Measurements from ENCODE around the gene KIT.

Gene KIT

GRCh38 chr4:54643958-54644751, 13.6 kb upstream of the KIT start:
- Histone ChIP-seq H3K36me3 (ENCODE audit: control insufficient read depth in 1 of 2, insufficient read depth in 2 of 2, low read length in 2 of 2) (no peaks in the 10 kb centered on the region), H3K27ac (ENCODE audit: low read length) (no peak overlapping the region), H3K4me3 (ENCODE audit: low read depth in 1 of 2, low read length in 2 of 2) (no peak overlapping the region), H3K4me1 (ENCODE audit: control insufficient read depth in 1 of 2, insufficient read depth in 2 of 2, low read length in 2 of 2) (no peaks in the 10 kb centered on the region), H3K9me3 (ENCODE audit: control insufficient read depth in 1 of 2, low read length in 2 of 2) (no peaks in the 10 kb centered on the region), H3K27me3 (ENCODE audit: low read depth, low read length) (no peaks in the 10 kb centered on the region)

- no peaks in the 10 kb centered on the region for H3K36me3 ChIP-seq (ENCODE audit: control insufficient read depth in 1 of 2, insufficient read depth in 2 of 2, low read length in 2 of 2)
- H3K4me3 ChIP-seq (ENCODE audit: low read depth in 1 of 2, low read length in 2 of 2), result no peak overlapping the region
- H3K27me3 ChIP-seq (ENCODE audit: low read depth, low read length), result no peaks in the 10 kb centered on the region
- no peaks in the 10 kb centered on the region for H3K9me3 ChIP-seq (ENCODE audit: control insufficient read depth in 1 of 2, low read length in 2 of 2)
- H3K4me1 ChIP-seq (ENCODE audit: control insufficient read depth in 1 of 2, insufficient read depth in 2 of 2, low read length in 2 of 2), result no peaks in the 10 kb centered on the region
- no peak overlapping the region for H3K27ac ChIP-seq (ENCODE audit: low read length)
Observed at GRCh38 chr4:54645830-54646229, 11.9 kb upstream of the KIT start.

- Histone ChIP-seq H3K4me1 (ENCODE audit: control insufficient read depth in 1 of 2, insufficient read depth in 2 of 2, low read length in 2 of 2) (no peaks in the 10 kb centered on the region), H3K27ac (ENCODE audit: low read length) (no peak overlapping the region), H3K36me3 (ENCODE audit: control insufficient read depth in 1 of 2, insufficient read depth in 2 of 2, low read length in 2 of 2) (no peaks in the 10 kb centered on the region), H3K27me3 (ENCODE audit: low read depth, low read length) (no peaks in the 10 kb centered on the region), H3K9me3 (ENCODE audit: control insufficient read depth in 1 of 2, low read length in 2 of 2) (no peaks in the 10 kb centered on the region), H3K4me3 (ENCODE audit: low read depth in 1 of 2, low read length in 2 of 2) (no peak overlapping the region)
Observed at GRCh38 chr4:54647070-54647469, 10.7 kb upstream of the KIT start.

GRCh38 chr4:54651050-54651449, 6.7 kb upstream of the KIT start:
- no peaks in the 10 kb centered on the region for H3K36me3 ChIP-seq (ENCODE audit: control insufficient read depth in 1 of 2, insufficient read depth in 2 of 2, low read length in 2 of 2)
- no peak overlapping the region for H3K4me3 ChIP-seq (ENCODE audit: low read depth in 1 of 2, low read length in 2 of 2)
- H3K27ac ChIP-seq (ENCODE audit: low read length), result no peak overlapping the region
- no peaks in the 10 kb centered on the region for H3K4me1 ChIP-seq (ENCODE audit: control insufficient read depth in 1 of 2, insufficient read depth in 2 of 2, low read length in 2 of 2)
- H3K9me3 ChIP-seq (ENCODE audit: control insufficient read depth in 1 of 2, low read length in 2 of 2), result no peaks in the 10 kb centered on the region
- no peaks in the 10 kb centered on the region for H3K27me3 ChIP-seq (ENCODE audit: low read depth, low read length)

- Histone ChIP-seq H3K36me3 (ENCODE audit: control insufficient read depth in 1 of 2, insufficient read depth in 2 of 2, low read length in 2 of 2) (no peaks in the 10 kb centered on the region), H3K4me3 (ENCODE audit: low read depth in 1 of 2, low read length in 2 of 2) (no peak overlapping the region), H3K9me3 (ENCODE audit: control insufficient read depth in 1 of 2, low read length in 2 of 2) (no peaks in the 10 kb centered on the region), H3K27me3 (ENCODE audit: low read depth, low read length) (peaks cover 16% of the 10 kb centered on the region), H3K4me1 (ENCODE audit: control insufficient read depth in 1 of 2, insufficient read depth in 2 of 2, low read length in 2 of 2) (peaks cover 0 to 27% of the 10 kb centered on the region in 2 donors), H3K27ac (ENCODE audit: low read length) (no peak overlapping the region)
Observed at GRCh38 chr4:54654753-54655152, 3.0 kb upstream of the KIT start.

- H3K4me1 ChIP-seq (ENCODE audit: control insufficient read depth in 1 of 2, insufficient read depth in 2 of 2, low read length in 2 of 2), result peaks cover 0 to 31% of the 10 kb centered on the region in 2 donors
- H3K4me3 ChIP-seq (ENCODE audit: low read depth in 1 of 2, low read length in 2 of 2), result peak overlapping the region; percentile 60 to 85
- H3K27me3 ChIP-seq (ENCODE audit: low read depth, low read length), result peaks cover 23% of the 10 kb centered on the region
- H3K36me3 ChIP-seq (ENCODE audit: control insufficient read depth in 1 of 2, insufficient read depth in 2 of 2, low read length in 2 of 2), result no peaks in the 10 kb centered on the region
- no peaks in the 10 kb centered on the region for H3K9me3 ChIP-seq (ENCODE audit: control insufficient read depth in 1 of 2, low read length in 2 of 2)
- no peak overlapping the region for H3K27ac ChIP-seq (ENCODE audit: low read length)
Observed at GRCh38 chr4:54657185-54657550, 589 bp upstream of the KIT start.

GRCh38 chr4:54658252-54659093, 716 bp downstream of the KIT start:
- H3K36me3 ChIP-seq (ENCODE audit: control insufficient read depth in 1 of 2, insufficient read depth in 2 of 2, low read length in 2 of 2), result no peaks in the 10 kb centered on the region
- peaks cover 23% of the 10 kb centered on the region for H3K27me3 ChIP-seq (ENCODE audit: low read depth, low read length)
- H3K9me3 ChIP-seq (ENCODE audit: control insufficient read depth in 1 of 2, low read length in 2 of 2), result no peaks in the 10 kb centered on the region
- no peak overlapping the region for H3K27ac ChIP-seq (ENCODE audit: low read length)
- peaks cover 0 to 31% of the 10 kb centered on the region in 2 donors for H3K4me1 ChIP-seq (ENCODE audit: control insufficient read depth in 1 of 2, insufficient read depth in 2 of 2, low read length in 2 of 2)
- H3K4me3 ChIP-seq (ENCODE audit: low read depth in 1 of 2, low read length in 2 of 2), result peak overlapping the region; percentile 60 to 85

- no peak overlapping the region for H3K27ac ChIP-seq (ENCODE audit: low read length)
- H3K9me3 ChIP-seq (ENCODE audit: control insufficient read depth in 1 of 2, low read length in 2 of 2), result no peaks in the 10 kb centered on the region
- no peaks in the 10 kb centered on the region for H3K36me3 ChIP-seq (ENCODE audit: control insufficient read depth in 1 of 2, insufficient read depth in 2 of 2, low read length in 2 of 2)
- H3K4me1 ChIP-seq (ENCODE audit: control insufficient read depth in 1 of 2, insufficient read depth in 2 of 2, low read length in 2 of 2), result peaks cover 0 to 31% of the 10 kb centered on the region in 2 donors
- H3K27me3 ChIP-seq (ENCODE audit: low read depth, low read length), result peaks cover 23% of the 10 kb centered on the region
- H3K4me3 ChIP-seq (ENCODE audit: low read depth in 1 of 2, low read length in 2 of 2), result peak overlapping the region; percentile 60 to 85
Observed at GRCh38 chr4:54659313-54659712, 1.6 kb downstream of the KIT start.

- peaks cover 23% of the 10 kb centered on the region for H3K27me3 ChIP-seq (ENCODE audit: low read depth, low read length)
- no peaks in the 10 kb centered on the region for H3K9me3 ChIP-seq (ENCODE audit: control insufficient read depth in 1 of 2, low read length in 2 of 2)
- no peak overlapping the region for H3K27ac ChIP-seq (ENCODE audit: low read length)
- H3K36me3 ChIP-seq (ENCODE audit: control insufficient read depth in 1 of 2, insufficient read depth in 2 of 2, low read length in 2 of 2), result no peaks in the 10 kb centered on the region
- peaks cover 0 to 31% of the 10 kb centered on the region in 2 donors for H3K4me1 ChIP-seq (ENCODE audit: control insufficient read depth in 1 of 2, insufficient read depth in 2 of 2, low read length in 2 of 2)
- peak overlapping the region; percentile 60 to 85 for H3K4me3 ChIP-seq (ENCODE audit: low read depth in 1 of 2, low read length in 2 of 2)
Observed at GRCh38 chr4:54659749-54660535, 2.2 kb downstream of the KIT start.

GRCh38 chr4:54660591-54660990, 2.8 kb downstream of the KIT start:
- H3K27me3 ChIP-seq (ENCODE audit: low read depth, low read length), result peaks cover 23% of the 10 kb centered on the region
- H3K4me3 ChIP-seq (ENCODE audit: low read depth in 1 of 2, low read length in 2 of 2), result no peak overlapping the region
- no peaks in the 10 kb centered on the region for H3K9me3 ChIP-seq (ENCODE audit: control insufficient read depth in 1 of 2, low read length in 2 of 2)
- no peaks in the 10 kb centered on the region for H3K36me3 ChIP-seq (ENCODE audit: control insufficient read depth in 1 of 2, insufficient read depth in 2 of 2, low read length in 2 of 2)
- no peak overlapping the region for H3K27ac ChIP-seq (ENCODE audit: low read length)
- H3K4me1 ChIP-seq (ENCODE audit: control insufficient read depth in 1 of 2, insufficient read depth in 2 of 2, low read length in 2 of 2), result peaks cover 0 to 31% of the 10 kb centered on the region in 2 donors

- no peaks in the 10 kb centered on the region for H3K9me3 ChIP-seq (ENCODE audit: control insufficient read depth in 1 of 2, low read length in 2 of 2)
- peaks cover 0 to 31% of the 10 kb centered on the region in 2 donors for H3K4me1 ChIP-seq (ENCODE audit: control insufficient read depth in 1 of 2, insufficient read depth in 2 of 2, low read length in 2 of 2)
- no peak overlapping the region for H3K4me3 ChIP-seq (ENCODE audit: low read depth in 1 of 2, low read length in 2 of 2)
- no peak overlapping the region for H3K27ac ChIP-seq (ENCODE audit: low read length)
- peaks cover 23% of the 10 kb centered on the region for H3K27me3 ChIP-seq (ENCODE audit: low read depth, low read length)
- no peaks in the 10 kb centered on the region for H3K36me3 ChIP-seq (ENCODE audit: control insufficient read depth in 1 of 2, insufficient read depth in 2 of 2, low read length in 2 of 2)
Observed at GRCh38 chr4:54661169-54661568, 3.4 kb downstream of the KIT start.

Measured in muscle layer of duodenum (tissue), 2 donors.